ENCODE data around the gene GIMD1.
"Not testable (repeated sequence)": the region's sequence is repeated elsewhere in the genome, so short reads cannot be mapped to it uniquely, and the experiment has no call there.

GIMD1 gene

DNA sequence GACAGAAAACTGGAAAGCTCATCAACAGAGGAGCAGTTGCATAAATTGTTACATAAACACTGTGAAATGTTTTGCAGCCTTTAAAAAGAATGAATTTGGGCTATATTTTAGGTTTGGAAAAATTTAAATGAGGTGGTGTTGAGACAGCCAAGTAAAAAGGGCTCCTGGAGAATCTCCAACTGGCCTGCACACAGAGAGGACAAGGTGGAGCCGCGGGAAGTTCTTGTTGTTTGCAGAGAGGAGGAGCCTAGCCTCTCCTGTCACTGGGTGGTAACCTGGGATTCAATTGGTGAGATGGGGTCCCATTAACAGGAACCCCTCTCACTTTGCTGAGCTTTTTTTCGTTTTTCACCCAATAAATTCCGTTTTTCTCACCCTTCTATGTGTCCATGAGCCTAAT, 13.4 kb downstream of the GIMD1 start:
- peak in 1 of 42 donors; percentile 5 for DNase-seq
- intact Hi-C loops (cut with DNase I), result no loop called here

DNA sequence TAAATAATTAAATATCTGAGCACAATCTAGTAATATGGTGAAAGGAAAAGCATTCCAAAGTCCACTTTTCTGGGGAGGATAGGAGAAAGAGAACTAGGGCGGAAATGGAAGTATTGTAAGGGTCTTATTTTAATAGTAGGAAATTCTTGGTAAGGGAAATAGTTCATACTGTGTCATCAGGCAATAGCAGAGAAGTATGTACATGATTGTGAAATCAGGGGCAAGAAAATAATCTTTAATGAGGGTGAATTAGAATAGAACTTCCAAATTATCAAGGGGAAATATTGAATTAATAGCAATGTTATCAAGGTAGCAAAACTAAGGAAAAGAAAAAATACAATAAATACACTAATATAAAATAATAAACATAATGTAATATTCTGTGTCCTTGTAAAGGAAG, 14.8 kb downstream of the GIMD1 start:
- intact Hi-C loops (cut with DNase I), result no loop called here
- DNase-seq, result no peak

- intact Hi-C loops (cut with DNase I), result no loop called here
- no peak for DNase-seq
These were observed 17.6 kb downstream of the GIMD1 start for GRCh38 chr4:106351016-106351415.

- intact Hi-C loops (cut with DNase I), result no loop called here
- DNase-seq, result no peak
These were observed 21.4 kb downstream of the GIMD1 start for GRCh38 chr4:106347167-106347566.

- intact Hi-C loops (cut with DNase I), result no loop called here
- DNase-seq, result no peak
These were observed 24.0 kb downstream of the GIMD1 start for GRCh38 chr4:106344647-106344970.

- intact Hi-C loops (cut with DNase I), result no loop called here
- DNase-seq, result no peak
These were observed 24.5 kb downstream of the GIMD1 start for GRCh38 chr4:106343865-106344646.

DNA sequence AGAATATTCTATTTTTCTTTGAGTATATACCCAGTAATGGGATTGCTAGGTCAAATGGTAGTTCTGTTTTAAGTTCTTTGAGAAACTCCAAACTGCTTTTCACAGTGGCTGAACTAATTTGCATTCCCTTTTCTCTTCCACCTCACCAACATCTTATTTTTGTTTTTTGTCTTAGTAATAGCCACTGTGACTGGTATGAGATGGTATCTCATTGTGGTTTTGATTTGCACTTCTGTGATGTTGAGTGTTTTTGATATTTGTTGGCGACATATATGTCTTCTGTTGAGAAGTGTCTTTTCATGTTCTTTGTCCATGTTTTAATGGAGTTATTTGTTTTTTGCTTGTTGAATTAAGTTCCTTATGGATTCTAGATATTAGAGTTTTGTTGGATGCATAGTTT, 27.8 kb downstream of the GIMD1 start:
- intact Hi-C loops (cut with DNase I), result no loop called here
- no peak for DNase-seq

DNA sequence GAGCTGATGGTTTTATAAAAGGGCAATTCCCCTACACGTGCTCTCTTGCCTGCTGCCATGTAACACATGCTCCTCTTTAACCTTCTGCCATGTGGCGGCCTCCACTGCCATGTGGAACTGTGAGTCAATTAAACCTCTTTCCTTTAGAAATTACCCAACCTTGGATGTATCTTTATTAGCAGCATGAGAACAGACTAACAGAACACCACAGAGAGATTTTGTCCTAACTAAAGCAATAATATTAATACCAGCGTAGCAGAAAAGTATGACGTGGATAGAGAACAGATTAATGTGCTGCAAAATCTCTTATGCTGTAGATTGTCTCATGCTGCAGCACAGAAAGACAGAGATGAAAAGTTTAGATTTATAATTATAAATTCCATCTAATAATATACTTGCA, 29.1 kb downstream of the GIMD1 start:
- intact Hi-C loops (cut with DNase I), result no loop called here
- no peak for DNase-seq

DNA sequence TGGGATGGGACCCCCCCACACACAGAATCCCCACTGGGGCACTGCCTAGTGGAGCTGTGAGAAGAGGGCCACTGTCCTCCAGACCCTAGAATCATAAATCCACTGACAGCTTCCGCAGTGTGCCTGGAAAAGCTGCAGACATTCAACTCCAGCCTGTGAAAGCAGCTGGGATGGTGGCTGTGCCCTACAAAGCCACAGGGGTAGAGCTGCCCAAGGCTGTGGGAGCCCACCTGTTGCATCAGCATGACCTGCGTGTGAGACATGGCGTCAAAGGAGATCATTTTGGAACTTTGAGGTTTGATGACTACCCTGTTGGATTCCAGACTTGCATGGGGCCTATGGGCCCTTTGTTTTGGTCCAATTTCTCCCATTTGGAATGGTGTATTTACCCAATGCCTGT, 29.9 kb downstream of the GIMD1 start:
- intact Hi-C loops (cut with DNase I), result no loop called here
- DNase-seq, result no peak

DNA sequence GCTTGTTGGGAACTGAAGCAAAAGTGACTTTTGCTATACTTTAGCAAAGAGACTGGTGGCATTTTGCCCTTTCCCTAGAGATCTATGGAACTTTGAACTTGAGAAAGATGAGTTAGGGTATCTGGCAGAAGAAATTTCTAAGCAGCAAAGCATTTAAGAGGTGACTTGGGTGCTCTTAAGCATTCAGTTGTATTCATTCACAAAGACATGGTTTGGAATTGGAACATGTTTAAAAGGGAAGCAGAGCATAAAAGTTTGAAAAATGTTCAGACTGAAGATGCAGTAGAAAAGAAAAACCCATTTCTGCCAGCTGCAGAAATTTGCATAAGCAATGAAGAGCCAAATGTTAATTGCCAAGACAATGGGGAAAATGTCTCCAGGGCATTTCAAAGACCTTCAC, 30.7 kb downstream of the GIMD1 start:
- intact Hi-C loops (cut with DNase I), result no loop called here
- DNase-seq, result no peak

GRCh38 chr4:106336618-106337017, 32.0 kb downstream of the GIMD1 start:
- DNase-seq, result no peak
- intact Hi-C loops (cut with DNase I), result no loop called here

GRCh38 chr4:106334741-106335470, 33.7 kb downstream of the GIMD1 start:
- no peak for DNase-seq
- intact Hi-C loops (cut with DNase I), result no loop called here

GRCh38 chr4:106333186-106333585, 35.4 kb downstream of the GIMD1 start:
- intact Hi-C loops (cut with DNase I), result no loop called here
- no peak for DNase-seq

DNA sequence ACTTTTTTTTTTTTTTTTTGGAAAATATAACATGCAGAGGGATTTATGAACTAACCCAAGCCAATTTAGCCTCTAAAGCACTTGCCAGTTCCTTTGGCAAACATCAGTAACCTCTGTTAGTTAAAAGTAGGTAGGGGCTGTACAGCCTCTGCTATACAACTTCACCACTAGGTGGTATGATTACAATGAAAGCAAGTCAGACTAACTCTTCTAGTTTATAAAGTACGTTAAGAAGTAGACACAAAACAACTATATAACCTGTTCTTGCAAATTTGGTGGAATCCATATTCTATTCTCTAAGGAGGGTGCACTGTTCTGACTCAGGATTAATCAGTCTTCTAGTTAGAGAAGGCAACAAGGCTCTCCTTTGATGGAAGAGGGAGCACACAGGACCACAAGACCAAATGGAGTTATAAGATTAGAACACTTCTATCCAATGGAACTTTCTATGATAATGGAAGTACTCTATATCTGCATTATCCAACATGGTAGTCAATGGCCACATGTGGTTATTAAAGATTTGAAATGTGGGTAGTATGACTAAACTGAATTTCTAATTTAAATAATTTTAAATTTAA, 39.4 kb downstream of the GIMD1 start:
- DNase-seq, result no peak
- intact Hi-C loops (cut with DNase I), result no loop called here

DNA sequence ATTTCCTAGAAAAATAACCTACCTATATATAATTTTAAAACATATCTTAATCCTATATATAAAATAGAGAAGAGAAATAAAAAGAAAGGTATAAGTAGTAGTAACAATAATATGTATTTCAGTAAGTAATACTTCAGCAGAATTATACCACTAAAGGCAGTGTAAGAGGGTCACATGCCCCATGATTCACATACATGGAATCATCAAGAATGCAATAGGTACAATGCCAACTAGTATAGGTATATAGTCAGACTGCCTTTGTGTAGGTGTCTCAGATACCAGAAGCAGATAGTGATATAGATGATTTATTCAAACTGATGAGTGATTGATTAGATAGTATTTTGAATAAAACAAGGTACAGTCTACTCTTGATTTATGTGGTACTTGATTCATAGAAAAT, 42.8 kb downstream of the GIMD1 start:
- DNase-seq, result no peak
- intact Hi-C loops (cut with DNase I), result no loop called here

GRCh38 chr4:106323119-106323518, 45.5 kb downstream of the GIMD1 start:
- intact Hi-C loops (cut with DNase I), result no loop called here
- DNase-seq, result no peak

DNA sequence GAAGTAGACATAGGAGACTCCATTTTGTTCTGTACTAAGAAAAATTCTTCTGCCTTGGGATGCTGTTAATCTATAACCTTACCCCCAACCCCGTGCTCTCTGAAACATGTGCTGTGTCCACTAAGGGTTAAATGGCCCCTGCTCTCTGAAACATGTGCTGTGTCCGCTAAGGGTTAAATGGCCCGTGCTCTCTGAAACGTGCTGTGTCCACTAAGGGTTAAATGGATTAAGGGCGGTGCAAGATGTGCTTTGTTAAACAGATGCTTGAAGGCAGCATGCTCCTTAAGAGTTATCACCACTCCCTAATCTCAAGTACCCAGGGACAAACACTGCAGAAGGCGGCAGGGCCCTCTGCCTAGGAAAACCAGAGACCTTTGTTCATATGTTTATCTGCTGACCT, 46.8 kb downstream of the GIMD1 start:
- DNase-seq; intact Hi-C loops (cut with DNase I): not testable (repeated sequence)

DNA sequence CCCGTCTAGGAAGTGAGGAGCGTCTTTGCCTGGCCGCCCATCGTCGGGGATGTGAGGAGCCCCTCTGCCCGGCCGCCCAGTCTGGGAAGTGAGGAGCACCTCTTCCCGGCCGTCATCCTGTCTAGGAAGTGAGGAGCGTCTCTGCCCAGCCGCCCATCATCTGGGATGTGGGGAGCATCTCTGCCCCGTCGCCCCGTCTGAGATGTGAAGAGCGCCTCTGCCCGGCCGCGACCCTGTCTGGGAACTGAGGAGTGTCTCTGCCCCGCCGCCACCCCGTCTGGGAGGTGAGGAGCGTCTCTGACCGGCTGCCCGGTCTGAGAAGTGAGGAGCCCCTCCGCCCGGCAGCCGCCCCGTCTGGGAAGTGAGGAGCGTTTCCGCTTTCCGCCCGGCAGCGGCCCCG, 47.4 kb downstream of the GIMD1 start:
- DNase-seq; intact Hi-C loops (cut with DNase I): not testable (repeated sequence)

DNA sequence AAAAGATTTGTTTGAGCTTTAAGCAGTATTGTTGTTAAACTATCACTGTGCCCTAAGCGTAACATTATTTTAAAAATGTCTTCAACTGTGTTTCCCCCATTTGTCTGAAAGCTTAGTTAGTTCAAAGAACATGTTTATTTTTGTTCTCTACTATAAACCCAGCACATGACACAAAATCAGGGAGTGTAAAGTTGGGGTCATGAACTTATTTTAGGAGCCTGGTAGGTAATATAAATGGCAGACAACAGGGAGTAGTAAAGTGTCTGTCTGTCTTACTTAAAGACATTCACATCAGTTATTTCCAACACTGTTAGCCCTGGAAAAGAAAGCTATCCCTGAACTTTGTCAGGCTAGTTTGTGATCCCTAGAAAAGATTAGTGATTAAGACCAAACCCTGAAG, 48.3 kb downstream of the GIMD1 start:
- intact Hi-C loops (cut with DNase I), result no loop called here
- no peak for DNase-seq

- no peak for DNase-seq
- intact Hi-C loops (cut with DNase I), result no loop called here
These were observed 50.1 kb downstream of the GIMD1 start for GRCh38 chr4:106318511-106318910.

DNA sequence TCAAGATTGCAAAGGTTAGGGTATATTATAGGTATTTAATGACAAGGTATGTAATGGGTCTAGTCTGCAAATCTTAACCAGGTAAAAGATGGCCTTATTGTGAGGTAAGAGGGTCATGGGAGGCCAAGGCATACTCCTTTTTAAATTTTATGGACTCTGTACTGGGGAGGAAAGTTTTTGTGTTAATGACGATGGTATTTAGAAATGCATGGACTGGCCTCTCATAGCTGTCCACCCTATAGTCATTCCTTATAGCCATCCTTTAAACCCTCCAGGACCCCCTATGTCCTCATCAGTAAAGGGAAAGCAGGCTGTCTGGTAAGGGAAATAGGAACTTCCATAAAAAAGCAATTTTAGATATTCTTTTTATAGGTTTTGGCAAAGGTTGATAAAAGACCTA, 50.8 kb downstream of the GIMD1 start:
- intact Hi-C loops (cut with DNase I), result no loop called here
- no peak for DNase-seq
